Neural progenitor cell (in vitro differentiated cells): ENCODE measurements around the gene CSDE1.

Experiments
- EZH2 ChIP-seq: fragments of 200-600 bp; sonication (generic); IDR thresholded peaks from 2 replicates; pipeline ENCODE4 v1.6.1; 2017; ENCODE audit warnings: antibody characterized with exemption, mild to moderate bottlenecking, moderate library complexity
- EZH2phosphoT487 ChIP-seq: fragments of 200-600 bp; sonication (generic); IDR thresholded peaks from 2 replicates; pipeline ENCODE4 v1.6.1; 2017; ENCODE audit warnings: antibody characterized with exemption
- TF ChIP-seq, protein P1 (sequence below): fragments of 200-600 bp; sonication (generic); IDR thresholded peaks from 2 replicates; pipeline ENCODE4 v1.5.1; 2017; ENCODE audit warnings: antibody characterized with exemption, mild to moderate bottlenecking

DNA sequence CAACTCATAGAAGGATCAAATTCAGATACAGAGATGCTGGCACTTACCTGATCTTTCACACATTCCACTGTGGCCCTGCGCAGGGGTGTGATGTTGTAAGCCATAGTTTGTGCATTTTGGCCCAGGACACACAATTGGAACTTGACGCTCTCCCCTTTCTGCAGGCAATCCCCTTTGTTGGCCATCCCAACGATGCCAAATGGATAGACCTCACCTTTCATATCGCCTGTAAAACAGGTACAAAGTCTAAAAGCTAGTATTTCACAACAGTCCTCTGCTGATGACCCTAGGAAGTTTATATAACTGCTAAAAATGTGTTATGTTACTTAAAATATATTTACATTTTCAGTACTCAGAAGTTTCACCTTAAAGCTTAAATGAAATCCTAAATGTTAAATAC, 37.3 kb downstream of the CSDE1 start:
- no peak for TF ChIP-seq EZH2phosphoT487
- TF ChIP-seq, protein P1, sequence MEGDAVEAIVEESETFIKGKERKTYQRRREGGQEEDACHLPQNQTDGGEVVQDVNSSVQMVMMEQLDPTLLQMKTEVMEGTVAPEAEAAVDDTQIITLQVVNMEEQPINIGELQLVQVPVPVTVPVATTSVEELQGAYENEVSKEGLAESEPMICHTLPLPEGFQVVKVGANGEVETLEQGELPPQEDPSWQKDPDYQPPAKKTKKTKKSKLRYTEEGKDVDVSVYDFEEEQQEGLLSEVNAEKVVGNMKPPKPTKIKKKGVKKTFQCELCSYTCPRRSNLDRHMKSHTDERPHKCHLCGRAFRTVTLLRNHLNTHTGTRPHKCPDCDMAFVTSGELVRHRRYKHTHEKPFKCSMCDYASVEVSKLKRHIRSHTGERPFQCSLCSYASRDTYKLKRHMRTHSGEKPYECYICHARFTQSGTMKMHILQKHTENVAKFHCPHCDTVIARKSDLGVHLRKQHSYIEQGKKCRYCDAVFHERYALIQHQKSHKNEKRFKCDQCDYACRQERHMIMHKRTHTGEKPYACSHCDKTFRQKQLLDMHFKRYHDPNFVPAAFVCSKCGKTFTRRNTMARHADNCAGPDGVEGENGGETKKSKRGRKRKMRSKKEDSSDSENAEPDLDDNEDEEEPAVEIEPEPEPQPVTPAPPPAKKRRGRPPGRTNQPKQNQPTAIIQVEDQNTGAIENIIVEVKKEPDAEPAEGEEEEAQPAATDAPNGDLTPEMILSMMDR, result no peak
- no peak for TF ChIP-seq EZH2
